ENCODE results near the gene HDAC9. TPM values are rescaled to one million over a fixed set of nuclear protein-coding genes. Genes with fewer than 3 reads are reported as not detected.
"Not testable (repeated sequence)": the region's sequence is repeated elsewhere in the genome, so short reads cannot be mapped to it uniquely, and the experiment has no call there.

Gene HDAC9
- total RNA-seq, 1 donor from 2014 or later: 52.7 TPM

DNA sequence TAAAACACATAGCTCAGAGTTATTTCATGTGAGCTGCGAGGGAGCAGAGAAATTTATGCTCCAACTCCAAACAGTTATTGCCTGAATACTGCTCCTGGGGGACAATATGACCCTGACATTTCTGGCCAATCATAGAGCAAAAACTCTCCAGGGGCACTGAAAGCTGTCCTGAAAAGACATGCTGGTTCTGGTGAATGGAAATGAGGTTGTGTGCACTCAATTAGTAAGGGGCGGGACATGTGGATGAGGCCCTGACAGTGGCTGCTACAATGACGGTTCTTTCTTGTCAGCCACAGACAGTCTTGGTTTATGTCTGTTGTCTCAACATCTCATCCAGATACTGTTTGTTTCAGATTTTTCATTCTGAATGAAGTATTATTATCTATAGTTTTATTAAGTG lies 470.1 kb downstream of the HDAC9 start:
- Histone ChIP-seq H3K27ac (ENCODE audit: low read depth, low read length) (no peak overlapping the region), H3K9me3 (ENCODE audit: control insufficient read depth in 3 of 3, low read length in 3 of 3) (no peaks in the 10 kb centered on the region), H3K27me3 (ENCODE audit: control insufficient read depth in 3 of 3, insufficient read depth in 3 of 3, low read length in 3 of 3) (no peaks in the 10 kb centered on the region), H3K4me1 (ENCODE audit: control insufficient read depth in 3 of 3, insufficient read depth in 3 of 3, low read length in 3 of 3) (no peaks in the 10 kb centered on the region), H3K36me3 (ENCODE audit: control insufficient read depth in 3 of 3, insufficient read depth in 3 of 3, low read length in 3 of 3) (no peaks in the 10 kb centered on the region), H3K9ac (ENCODE audit: low read depth in 1 of 3, low read length in 3 of 3) (no peak overlapping the region), H3K4me3 (ENCODE audit: low read length in 3 of 3) (no peak overlapping the region)

DNA sequence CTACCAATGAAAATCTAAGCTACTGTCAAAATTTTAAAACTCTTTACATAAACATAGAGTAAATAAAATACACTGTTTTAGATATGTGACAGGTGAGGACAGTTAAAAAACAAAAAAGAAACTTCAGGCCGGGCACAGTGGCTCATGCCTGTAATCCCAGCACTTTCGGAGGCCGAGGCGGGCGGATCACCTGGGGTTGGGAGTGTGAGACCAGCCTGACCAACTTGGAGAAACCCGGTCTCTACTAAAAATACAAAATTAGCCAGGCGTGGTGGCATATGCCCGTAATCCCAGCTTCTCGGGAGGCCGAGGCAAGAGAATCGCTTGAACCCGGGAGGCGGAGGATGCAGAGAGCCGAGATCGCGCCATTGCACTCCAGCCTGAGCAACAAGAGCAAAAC lies 472.2 kb downstream of the HDAC9 start:
- H3K4me1 ChIP-seq (ENCODE audit: control insufficient read depth in 3 of 3, insufficient read depth in 3 of 3, low read length in 3 of 3); H3K27me3 ChIP-seq (ENCODE audit: control insufficient read depth in 3 of 3, insufficient read depth in 3 of 3, low read length in 3 of 3); H3K27ac ChIP-seq (ENCODE audit: low read depth, low read length); H3K9ac ChIP-seq (ENCODE audit: low read depth in 1 of 3, low read length in 3 of 3); H3K9me3 ChIP-seq (ENCODE audit: control insufficient read depth in 3 of 3, low read length in 3 of 3); H3K36me3 ChIP-seq (ENCODE audit: control insufficient read depth in 3 of 3, insufficient read depth in 3 of 3, low read length in 3 of 3); H3K4me3 ChIP-seq (ENCODE audit: low read length in 3 of 3): not testable (repeated sequence)

DNA sequence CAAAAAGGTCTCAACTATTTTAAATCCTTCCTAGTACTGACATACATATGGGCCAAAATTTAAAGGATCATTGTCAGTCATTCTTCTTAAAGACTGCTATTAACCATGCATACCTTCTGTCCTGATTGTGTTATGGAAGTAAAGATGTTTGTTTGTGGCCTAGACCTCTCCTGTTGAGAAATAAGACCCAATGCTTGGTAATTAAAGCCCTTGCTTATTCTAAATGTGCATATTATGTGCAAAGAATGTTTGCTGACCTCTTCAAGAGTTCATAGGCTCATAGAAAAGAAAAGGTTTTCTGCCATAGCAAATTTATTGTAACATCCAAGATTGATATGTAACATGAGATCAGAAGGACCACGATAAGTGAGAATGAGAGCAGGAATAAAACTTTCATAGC lies 476.3 kb downstream of the HDAC9 start:
- H3K9me3 ChIP-seq (ENCODE audit: control insufficient read depth in 3 of 3, low read length in 3 of 3): no peaks in the 10 kb centered on the region
- no peak overlapping the region for H3K27ac ChIP-seq (ENCODE audit: low read depth, low read length)
- no peaks in the 10 kb centered on the region for H3K27me3 ChIP-seq (ENCODE audit: control insufficient read depth in 3 of 3, insufficient read depth in 3 of 3, low read length in 3 of 3)
- H3K36me3 ChIP-seq (ENCODE audit: control insufficient read depth in 3 of 3, insufficient read depth in 3 of 3, low read length in 3 of 3): no peaks in the 10 kb centered on the region
- no peak overlapping the region for H3K9ac ChIP-seq (ENCODE audit: low read depth in 1 of 3, low read length in 3 of 3)
- H3K4me1 ChIP-seq (ENCODE audit: control insufficient read depth in 3 of 3, insufficient read depth in 3 of 3, low read length in 3 of 3): no peaks in the 10 kb centered on the region
- no peak overlapping the region for H3K4me3 ChIP-seq (ENCODE audit: low read length in 3 of 3)

DNA sequence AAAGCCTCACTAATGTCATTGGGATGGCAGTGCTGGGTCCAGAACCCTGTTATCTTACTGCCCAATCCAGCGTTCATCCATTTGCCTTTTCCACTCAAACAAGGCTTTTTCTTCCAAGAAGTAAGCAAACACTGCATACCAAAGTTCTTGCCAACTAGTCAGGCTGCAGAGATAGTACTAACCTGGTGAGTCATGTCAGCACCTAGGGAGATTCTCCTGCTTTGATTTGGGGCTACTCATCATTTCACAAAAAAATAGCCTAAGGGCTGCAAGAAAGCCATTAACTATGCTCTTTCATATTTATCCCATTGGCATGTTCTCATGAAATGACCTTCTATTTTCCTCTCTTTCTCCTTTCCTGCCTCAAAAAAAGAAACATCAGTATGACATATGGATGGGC lies 479.3 kb downstream of the HDAC9 start:
- no peaks in the 10 kb centered on the region for H3K27me3 ChIP-seq (ENCODE audit: control insufficient read depth in 3 of 3, insufficient read depth in 3 of 3, low read length in 3 of 3)
- H3K9ac ChIP-seq (ENCODE audit: low read depth in 1 of 3, low read length in 3 of 3): no peak overlapping the region
- no peak overlapping the region for H3K4me3 ChIP-seq (ENCODE audit: low read length in 3 of 3)
- no peaks in the 10 kb centered on the region for H3K36me3 ChIP-seq (ENCODE audit: control insufficient read depth in 3 of 3, insufficient read depth in 3 of 3, low read length in 3 of 3)
- no peaks in the 10 kb centered on the region for H3K9me3 ChIP-seq (ENCODE audit: control insufficient read depth in 3 of 3, low read length in 3 of 3)
- H3K4me1 ChIP-seq (ENCODE audit: control insufficient read depth in 3 of 3, insufficient read depth in 3 of 3, low read length in 3 of 3): peaks cover 0 to 5% (median 2%) of the 10 kb centered on the region in 3 donors
- H3K27ac ChIP-seq (ENCODE audit: low read depth, low read length): no peak overlapping the region

DNA sequence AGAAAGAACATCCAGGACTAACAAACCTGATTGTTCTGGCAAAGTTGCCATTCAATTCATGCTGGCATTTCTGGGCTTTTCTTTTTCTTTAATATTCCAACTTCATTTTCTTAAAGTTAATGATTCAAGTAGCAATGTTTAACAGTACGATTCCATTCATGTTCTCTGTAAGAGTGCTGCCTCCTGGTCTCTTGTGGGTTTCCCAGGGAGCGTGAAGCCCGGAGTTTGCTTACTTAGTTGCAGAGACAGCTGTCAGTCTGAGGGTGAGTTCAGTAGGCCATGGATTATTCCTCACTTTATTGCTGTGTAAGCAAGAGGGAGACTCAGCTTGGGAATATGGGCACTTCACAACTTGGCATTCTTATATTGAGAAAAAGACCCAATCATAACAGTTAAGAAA lies 479.7 kb downstream of the HDAC9 start:
- Histone ChIP-seq H3K9ac (ENCODE audit: low read depth in 1 of 3, low read length in 3 of 3) (no peak overlapping the region), H3K27me3 (ENCODE audit: control insufficient read depth in 3 of 3, insufficient read depth in 3 of 3, low read length in 3 of 3) (no peaks in the 10 kb centered on the region), H3K4me1 (ENCODE audit: control insufficient read depth in 3 of 3, insufficient read depth in 3 of 3, low read length in 3 of 3) (peaks cover 0 to 5% (median 2%) of the 10 kb centered on the region in 3 donors), H3K4me3 (ENCODE audit: low read length in 3 of 3) (no peak overlapping the region), H3K36me3 (ENCODE audit: control insufficient read depth in 3 of 3, insufficient read depth in 3 of 3, low read length in 3 of 3) (no peaks in the 10 kb centered on the region), H3K9me3 (ENCODE audit: control insufficient read depth in 3 of 3, low read length in 3 of 3) (no peaks in the 10 kb centered on the region), H3K27ac (ENCODE audit: low read depth, low read length) (no peak overlapping the region)

DNA sequence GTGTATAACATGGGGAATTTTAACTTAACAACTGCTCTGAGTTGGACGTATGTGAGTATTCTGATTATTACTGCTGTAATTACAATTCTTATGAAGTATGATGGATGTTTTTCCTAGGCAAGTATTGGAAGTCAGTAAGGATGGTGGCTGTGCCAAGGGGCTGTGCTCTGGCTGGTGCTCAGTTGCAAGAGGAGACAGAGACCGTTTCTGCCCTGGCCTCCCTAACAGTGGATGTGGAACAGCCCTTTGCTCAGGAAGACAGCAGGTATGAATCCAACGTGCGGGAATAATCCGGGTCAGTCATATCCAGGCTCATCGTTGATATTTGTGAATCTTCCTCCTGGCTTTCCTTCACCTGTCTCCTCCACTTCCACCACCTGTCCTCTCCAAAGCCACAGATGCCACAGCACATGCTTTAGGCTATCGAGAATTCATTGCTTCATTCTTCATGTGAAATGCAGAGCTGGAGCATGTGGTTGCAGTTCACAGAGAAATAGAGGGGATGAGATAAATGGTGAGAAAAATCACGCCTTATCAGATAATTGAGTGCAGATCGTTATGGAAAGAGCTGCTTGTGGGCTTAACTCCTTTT lies 480.2 kb downstream of the HDAC9 start:
- H3K4me3 ChIP-seq (ENCODE audit: low read length in 3 of 3): no peak overlapping the region
- H3K27ac ChIP-seq (ENCODE audit: low read depth, low read length): no peak overlapping the region
- no peaks in the 10 kb centered on the region for H3K36me3 ChIP-seq (ENCODE audit: control insufficient read depth in 3 of 3, insufficient read depth in 3 of 3, low read length in 3 of 3)
- no peak overlapping the region for H3K9ac ChIP-seq (ENCODE audit: low read depth in 1 of 3, low read length in 3 of 3)
- H3K27me3 ChIP-seq (ENCODE audit: control insufficient read depth in 3 of 3, insufficient read depth in 3 of 3, low read length in 3 of 3): no peaks in the 10 kb centered on the region
- no peaks in the 10 kb centered on the region for H3K9me3 ChIP-seq (ENCODE audit: control insufficient read depth in 3 of 3, low read length in 3 of 3)
- H3K4me1 ChIP-seq (ENCODE audit: control insufficient read depth in 3 of 3, insufficient read depth in 3 of 3, low read length in 3 of 3): peaks cover 0 to 5% (median 2%) of the 10 kb centered on the region in 3 donors

DNA sequence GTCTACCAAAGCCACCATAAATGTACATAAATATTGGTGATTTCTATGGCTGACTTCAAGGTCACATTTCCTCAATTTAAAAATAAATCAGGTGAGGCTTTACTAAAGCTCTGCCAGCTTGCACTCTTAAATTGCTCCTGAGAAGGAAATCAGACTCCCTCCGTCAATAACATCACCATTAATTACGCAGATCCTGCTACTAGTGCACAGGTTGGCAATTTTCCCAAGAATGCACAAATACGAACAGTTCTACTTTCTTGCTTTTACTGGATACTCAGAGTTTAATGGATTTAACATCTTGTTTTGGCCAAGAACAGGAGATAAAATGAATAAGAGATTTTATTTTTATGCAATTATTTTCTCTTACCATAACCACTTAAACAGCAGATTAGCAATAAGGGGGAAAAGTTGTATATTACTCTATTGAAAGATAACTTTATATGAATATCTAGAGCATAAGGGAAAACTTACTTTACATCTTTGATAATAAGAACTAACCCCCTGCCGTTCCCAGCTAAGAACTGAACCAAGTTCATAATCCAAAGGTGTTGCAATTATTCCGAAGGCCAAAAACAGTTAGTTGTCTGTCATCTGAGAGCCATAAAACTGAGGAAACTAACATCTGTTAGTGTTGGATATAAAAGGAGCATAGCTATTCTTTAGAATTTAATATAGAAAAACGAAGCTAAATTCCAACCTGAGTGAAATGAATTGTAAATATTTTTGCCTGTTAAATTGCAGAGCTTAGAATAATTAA lies 481.3 kb downstream of the HDAC9 start:
- Histone ChIP-seq H3K27ac (ENCODE audit: low read depth, low read length) (no peak overlapping the region), H3K36me3 (ENCODE audit: control insufficient read depth in 3 of 3, insufficient read depth in 3 of 3, low read length in 3 of 3) (no peaks in the 10 kb centered on the region), H3K9me3 (ENCODE audit: control insufficient read depth in 3 of 3, low read length in 3 of 3) (no peaks in the 10 kb centered on the region), H3K4me1 (ENCODE audit: control insufficient read depth in 3 of 3, insufficient read depth in 3 of 3, low read length in 3 of 3) (peaks cover 0 to 5% (median 2%) of the 10 kb centered on the region in 3 donors), H3K9ac (ENCODE audit: low read depth in 1 of 3, low read length in 3 of 3) (no peak overlapping the region), H3K4me3 (ENCODE audit: low read length in 3 of 3) (no peak overlapping the region), H3K27me3 (ENCODE audit: control insufficient read depth in 3 of 3, insufficient read depth in 3 of 3, low read length in 3 of 3) (no peaks in the 10 kb centered on the region)

DNA sequence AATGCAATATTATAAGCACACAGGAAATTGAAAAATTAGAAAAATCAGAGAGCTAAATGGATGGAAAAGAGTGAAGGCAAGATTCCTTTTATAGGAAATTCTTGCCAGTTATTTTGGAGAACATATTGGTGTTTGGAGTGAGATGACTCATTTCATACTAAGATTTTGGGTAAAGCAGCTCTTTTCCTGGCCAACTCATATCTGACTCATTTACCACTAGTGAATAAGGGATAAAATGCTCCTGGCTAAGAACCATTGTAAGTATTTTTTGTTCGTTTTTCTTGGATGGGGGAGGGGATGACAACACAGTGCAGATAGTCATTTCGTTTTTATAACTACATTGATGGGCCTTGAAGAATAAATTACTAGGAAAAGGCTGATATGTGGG lies 482.6 kb downstream of the HDAC9 start:
- H3K9ac ChIP-seq (ENCODE audit: low read depth in 1 of 3, low read length in 3 of 3): no peak overlapping the region
- H3K36me3 ChIP-seq (ENCODE audit: control insufficient read depth in 3 of 3, insufficient read depth in 3 of 3, low read length in 3 of 3): no peaks in the 10 kb centered on the region
- H3K4me3 ChIP-seq (ENCODE audit: low read length in 3 of 3): no peak overlapping the region
- H3K4me1 ChIP-seq (ENCODE audit: control insufficient read depth in 3 of 3, insufficient read depth in 3 of 3, low read length in 3 of 3): peaks cover 0 to 5% (median 2%) of the 10 kb centered on the region in 3 donors
- H3K9me3 ChIP-seq (ENCODE audit: control insufficient read depth in 3 of 3, low read length in 3 of 3): no peaks in the 10 kb centered on the region
- no peak overlapping the region for H3K27ac ChIP-seq (ENCODE audit: low read depth, low read length)
- H3K27me3 ChIP-seq (ENCODE audit: control insufficient read depth in 3 of 3, insufficient read depth in 3 of 3, low read length in 3 of 3): no peaks in the 10 kb centered on the region

DNA sequence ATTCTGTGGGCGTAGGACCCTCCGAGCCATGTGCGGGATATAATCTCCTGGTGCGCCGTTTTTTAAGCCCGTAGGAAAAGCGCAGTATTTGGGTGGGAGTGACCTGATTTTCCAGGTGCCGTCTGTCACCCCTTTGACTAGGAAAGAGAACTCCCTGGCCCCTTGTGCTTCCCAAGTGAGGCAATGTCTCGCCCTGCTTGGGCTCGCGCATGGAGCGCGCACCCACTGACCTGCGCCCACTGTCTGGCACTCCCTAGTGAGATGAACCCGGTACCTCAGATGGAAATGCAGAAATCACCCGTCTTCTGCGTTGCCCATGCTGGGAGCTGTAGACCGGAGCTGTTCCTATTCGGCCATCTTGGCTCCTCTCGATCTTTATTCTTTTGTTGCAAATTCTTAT lies 495.2 kb downstream of the HDAC9 start:
- H3K27ac ChIP-seq (ENCODE audit: low read depth, low read length); H3K4me1 ChIP-seq (ENCODE audit: control insufficient read depth in 3 of 3, insufficient read depth in 3 of 3, low read length in 3 of 3); H3K9ac ChIP-seq (ENCODE audit: low read depth in 1 of 3, low read length in 3 of 3); H3K36me3 ChIP-seq (ENCODE audit: control insufficient read depth in 3 of 3, insufficient read depth in 3 of 3, low read length in 3 of 3); H3K9me3 ChIP-seq (ENCODE audit: control insufficient read depth in 3 of 3, low read length in 3 of 3); H3K4me3 ChIP-seq (ENCODE audit: low read length in 3 of 3); H3K27me3 ChIP-seq (ENCODE audit: control insufficient read depth in 3 of 3, insufficient read depth in 3 of 3, low read length in 3 of 3): not testable (repeated sequence)

DNA sequence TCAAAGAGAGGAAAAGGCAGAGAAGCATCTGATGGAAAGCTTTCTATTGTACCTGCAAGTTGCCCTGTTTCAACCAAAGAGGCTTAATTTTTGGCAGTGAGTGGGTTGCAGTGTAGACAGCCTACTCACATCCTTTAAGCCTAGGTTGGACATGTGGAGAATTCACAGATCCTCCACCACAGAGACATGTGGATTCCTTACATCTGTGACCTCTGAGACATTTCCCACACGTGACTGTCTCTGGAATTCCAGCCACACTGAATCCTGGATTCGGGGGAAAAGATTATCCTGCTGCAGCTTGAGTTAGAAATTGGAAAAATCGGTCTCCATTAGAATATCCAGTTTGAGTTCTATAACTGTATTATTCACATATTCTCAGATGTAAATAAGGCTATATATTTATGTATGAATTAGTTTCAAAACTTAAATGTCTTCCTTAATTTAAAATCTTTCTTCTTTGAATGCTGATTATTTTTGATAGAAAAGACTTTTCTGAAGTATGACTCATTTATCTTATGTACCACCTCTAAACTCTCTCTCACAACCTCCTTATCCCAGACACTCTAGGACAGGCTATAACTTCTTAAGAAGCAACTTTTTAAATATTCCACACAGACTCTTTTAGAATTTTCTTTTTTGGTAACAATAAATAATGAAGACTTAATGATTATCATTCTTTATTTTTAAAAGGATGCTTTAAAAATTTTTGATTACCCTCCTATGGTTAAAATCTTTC lies 498.6 kb downstream of the HDAC9 start:
- H3K4me3 ChIP-seq (ENCODE audit: low read length in 3 of 3): no peak overlapping the region
- no peaks in the 10 kb centered on the region for H3K36me3 ChIP-seq (ENCODE audit: control insufficient read depth in 3 of 3, insufficient read depth in 3 of 3, low read length in 3 of 3)
- H3K9me3 ChIP-seq (ENCODE audit: control insufficient read depth in 3 of 3, low read length in 3 of 3): no peaks in the 10 kb centered on the region
- H3K27ac ChIP-seq (ENCODE audit: low read depth, low read length): no peak overlapping the region
- no peaks in the 10 kb centered on the region for H3K4me1 ChIP-seq (ENCODE audit: control insufficient read depth in 3 of 3, insufficient read depth in 3 of 3, low read length in 3 of 3)
- H3K27me3 ChIP-seq (ENCODE audit: control insufficient read depth in 3 of 3, insufficient read depth in 3 of 3, low read length in 3 of 3): no peaks in the 10 kb centered on the region
- H3K9ac ChIP-seq (ENCODE audit: low read depth in 1 of 3, low read length in 3 of 3): no peak overlapping the region

All from skeletal muscle tissue (tissue), 4 donors.